Osteocyte (in vitro differentiated cells): Measurements from ENCODE around the gene METRN. TPM values are rescaled to one million over a fixed set of nuclear protein-coding genes. Genes with fewer than 3 reads are reported as not detected.
"Not testable (repeated sequence)": the region's sequence is repeated elsewhere in the genome, so short reads cannot be mapped to it uniquely, and the experiment has no call there.

Source experiments
- DNase-seq: peaks from one replicate; pipeline ENCODE4 v3.0.0; 2021; ENCODE audit warnings: mixed read lengths; ENCODE audit not compliant: unreplicated experiment; ENCODE audit errors: extremely low spot score
- H3K27ac Mint-ChIP-seq: one replicate; pipeline ENCODE4 v1.8.0; 2021; ENCODE audit warnings: mild to moderate bottlenecking, mixed read lengths; ENCODE audit not compliant: unreplicated experiment
- H3K27me3 Mint-ChIP-seq: one replicate; pipeline ENCODE4 v1.8.0; 2021; ENCODE audit warnings: mixed read lengths; ENCODE audit not compliant: unreplicated experiment
- H3K36me3 Mint-ChIP-seq: one replicate; pipeline ENCODE4 v1.8.0; 2021; ENCODE audit warnings: mixed read lengths; ENCODE audit not compliant: unreplicated experiment
- H3K4me1 Mint-ChIP-seq: one replicate; pipeline ENCODE4 v1.8.0; 2021; ENCODE audit warnings: mixed read lengths; ENCODE audit not compliant: unreplicated experiment
- H3K4me3 Mint-ChIP-seq: one replicate; pipeline ENCODE4 v1.8.0; 2021; ENCODE audit warnings: mild to moderate bottlenecking, moderate library complexity, mixed read lengths; ENCODE audit not compliant: unreplicated experiment
- H3K9me3 Mint-ChIP-seq: one replicate; pipeline ENCODE4 v1.8.0; 2021; ENCODE audit warnings: mixed read lengths; ENCODE audit not compliant: unreplicated experiment
- CTCF ChIP-seq: fragments of 200-600 bp; sonication (generic); IDR thresholded peaks from 2 replicates; pipeline ENCODE4 v1.5.0; 2021; ENCODE audit warnings: antibody characterized with exemption, mild to moderate bottlenecking, moderate library complexity
- total RNA-seq: library from RNA; stranded (reverse); gene quantifications from 2 replicates; pipeline ENCODE4 v1.2.1, GENCODE V29; 2021

METRN gene
- total RNA-seq, 1 donor from 2014 or later = 49.7 TPM

GRCh38 chr16:750485-750884 is 35.6 kb downstream of the METRN start:
- H3K9me3 Mint-ChIP-seq = no peaks in the 10 kb centered on the region
- peaks cover 8% of the 10 kb centered on the region for H3K27me3 Mint-ChIP-seq
- peaks cover 2% of the 10 kb centered on the region for H3K4me1 Mint-ChIP-seq
- H3K4me3 Mint-ChIP-seq = no peak overlapping the region
- TF ChIP-seq CTCF = no peak
- H3K27ac Mint-ChIP-seq = no peak overlapping the region
- no peaks in the 10 kb centered on the region for H3K36me3 Mint-ChIP-seq
- DNase-seq = no peak

GRCh38 chr16:751152-752006 is 36.5 kb downstream of the METRN start:
- no peaks in the 10 kb centered on the region for H3K36me3 Mint-ChIP-seq
- no peak overlapping the region for H3K27ac Mint-ChIP-seq
- peaks cover 1% of the 10 kb centered on the region for H3K9me3 Mint-ChIP-seq
- no peak overlapping the region for H3K4me3 Mint-ChIP-seq
- no peak for TF ChIP-seq CTCF
- DNase-seq = no peak
- H3K4me1 Mint-ChIP-seq = peaks cover 2% of the 10 kb centered on the region
- H3K27me3 Mint-ChIP-seq = peaks cover 8% of the 10 kb centered on the region

- Mint-ChIP-seq H3K4me3 (no peak overlapping the region), H3K27ac (no peak overlapping the region), H3K4me1 (peaks cover 2% of the 10 kb centered on the region)
Measured at GRCh38 chr16:752007-752312, 37.0 kb downstream of the METRN start.

GRCh38 chr16:754121-754607 is 39.2 kb downstream of the METRN start:
- H3K36me3 Mint-ChIP-seq, H3K4me3 Mint-ChIP-seq, H3K4me1 Mint-ChIP-seq, H3K27ac Mint-ChIP-seq, H3K9me3 Mint-ChIP-seq, DNase-seq, H3K27me3 Mint-ChIP-seq: not testable (repeated sequence)

More at GRCh38 chr16:752007-752312, 37.0 kb downstream of the METRN start:
- peaks cover 4% of the 10 kb centered on the region for H3K9me3 Mint-ChIP-seq
- DNase-seq = no peak
- peaks cover 8% of the 10 kb centered on the region for H3K27me3 Mint-ChIP-seq
- H3K36me3 Mint-ChIP-seq = no peaks in the 10 kb centered on the region
- TF ChIP-seq CTCF = no peak

GRCh38 chr16:754656-755055 is 39.7 kb downstream of the METRN start:
- no peak for DNase-seq
- no peaks in the 10 kb centered on the region for H3K36me3 Mint-ChIP-seq
- TF ChIP-seq CTCF = no peak
- H3K9me3 Mint-ChIP-seq = peaks cover 4% of the 10 kb centered on the region
- H3K27me3 Mint-ChIP-seq = peaks cover 8% of the 10 kb centered on the region
- no peak overlapping the region for H3K4me3 Mint-ChIP-seq
- no peak overlapping the region for H3K27ac Mint-ChIP-seq
- H3K4me1 Mint-ChIP-seq = peaks cover under 1% of the 10 kb centered on the region
